Liver (tissue), 9 donors: ENCODE results near the gene KAZN. TPM values are rescaled to one million over a fixed set of nuclear protein-coding genes. Genes with fewer than 3 reads are reported as not detected.

Experiments used
- DNase-seq: peaks from one replicate; pipeline ENCODE4 v3.0.0-alpha.2; 2017; ENCODE audit warnings: low spot score
- H3K27ac ChIP-seq, 2 donors: one replicate each; pipeline ENCODE4 v1.7.0; 2013; ENCODE audit warnings: inconsistent platforms in 2 of 2, low read length in 2 of 2, control low read depth in 1 of 2, low read depth in 1 of 2, mild to moderate bottlenecking in 1 of 2
- H3K27me3 ChIP-seq, 4 donors: one replicate each; pipeline versions ENCODE4 v1.6.1 to v1.7.0; 2013; ENCODE audit warnings: low read length in 3 of 4, inconsistent platforms in 1 of 4, mild to moderate bottlenecking in 1 of 4, moderate library complexity in 1 of 4; ENCODE audit not compliant: control insufficient read depth in 4 of 4, insufficient read depth in 4 of 4
- H3K36me3 ChIP-seq, 4 donors: one replicate each; pipeline versions ENCODE4 v1.6.1 to v1.7.0; 2013; ENCODE audit warnings: low read length in 3 of 4, mild to moderate bottlenecking in 3 of 4, low read depth in 1 of 4, moderate library complexity in 1 of 4; ENCODE audit not compliant: control insufficient read depth in 4 of 4, insufficient read depth in 3 of 4
- H3K4me1 ChIP-seq, 4 donors: one replicate each; pipeline versions ENCODE4 v1.6.1 to v1.7.0; 2013; ENCODE audit warnings: low read length in 3 of 4, mild to moderate bottlenecking in 3 of 4, moderate library complexity in 1 of 4; ENCODE audit not compliant: control insufficient read depth in 4 of 4, insufficient read depth in 4 of 4
- H3K4me3 ChIP-seq, 3 donors: one replicate each; pipeline versions ENCODE4 v1.6.1 to v1.7.0; 2013; ENCODE audit warnings: low read length in 3 of 3, control low read depth in 1 of 3, low read depth in 1 of 3, mild to moderate bottlenecking in 1 of 3
- H3K9ac ChIP-seq, 2 donors: one replicate each; pipeline ENCODE4 v1.7.0; 2013; ENCODE audit warnings: low read length in 2 of 2, mild to moderate bottlenecking in 2 of 2, moderate library complexity in 2 of 2, control low read depth in 1 of 2, low read depth in 1 of 2
- H3K9me3 ChIP-seq, 4 donors: one replicate each; pipeline versions ENCODE4 v1.6.1 to v1.7.0; 2013; ENCODE audit warnings: low read length in 3 of 4; ENCODE audit not compliant: control insufficient read depth in 4 of 4
- EGR1 ChIP-seq, 2 donors: IDR thresholded peaks; 2 replicates each; pipeline ENCODE4 v1.6.1; 2016 to 2018; ENCODE audit warnings: antibody characterized with exemption in 2 of 2, low read depth in 2 of 2
- FOXA1 ChIP-seq: IDR thresholded peaks from 2 replicates; pipeline ENCODE4 v1.6.1; 2016; ENCODE audit warnings: antibody characterized with exemption
- FOXA2 ChIP-seq: IDR thresholded peaks from 2 replicates; pipeline ENCODE4 v1.6.1; 2016; ENCODE audit warnings: antibody characterized with exemption
- GABPA ChIP-seq, 2 donors: IDR thresholded peaks in 1 of 2; conservative IDR thresholded peaks in 1 of 2; 2 replicates each; pipeline ENCODE4 v1.6.1; 2016; ENCODE audit warnings: antibody characterized with exemption in 2 of 2, mild to moderate bottlenecking in 1 of 2, moderate library complexity in 1 of 2
- HNF4A ChIP-seq, 2 donors: conservative IDR thresholded peaks; 2 replicates each; pipeline ENCODE4 v1.6.1; 2016; ENCODE audit warnings: antibody characterized with exemption in 2 of 2, mild to moderate bottlenecking in 2 of 2
- HNF4G ChIP-seq: IDR thresholded peaks from 2 replicates; pipeline ENCODE4 v1.6.1; 2016; ENCODE audit warnings: antibody characterized with exemption
- JUND ChIP-seq, 2 donors: IDR thresholded peaks; 2 replicates each; pipeline ENCODE4 v1.6.1; 2016; ENCODE audit warnings: antibody characterized with exemption in 2 of 2
- NR2F2 ChIP-seq: IDR thresholded peaks from 2 replicates; pipeline ENCODE4 v1.6.1; 2016; ENCODE audit warnings: antibody characterized with exemption
- RAD21 ChIP-seq, 2 donors: IDR thresholded peaks; 2 replicates each; pipeline ENCODE4 v1.6.1; 2016; ENCODE audit warnings: antibody characterized with exemption in 2 of 2, mild to moderate bottlenecking in 2 of 2
- RXRA ChIP-seq, 2 donors: IDR thresholded peaks; 2 replicates each; pipeline ENCODE4 v1.6.1; 2017 to 2018; ENCODE audit warnings: antibody characterized with exemption in 2 of 2, mild to moderate bottlenecking in 1 of 2
- SP1 ChIP-seq: IDR thresholded peaks from 2 replicates; pipeline ENCODE4 v1.6.1; 2018; ENCODE audit warnings: antibody characterized with exemption, mild to moderate bottlenecking
- TAF1 ChIP-seq: conservative IDR thresholded peaks from 2 replicates; pipeline ENCODE4 v1.6.1; 2016; ENCODE audit warnings: antibody characterized with exemption, mild to moderate bottlenecking
- YY1 ChIP-seq: IDR thresholded peaks from 2 replicates; pipeline ENCODE4 v1.6.1; 2016; ENCODE audit warnings: antibody characterized with exemption, mild to moderate bottlenecking
- WGBS: extraction: QIAGEN DNeasy Blood & Tissue Kit; methylation state at CpG from one replicate; pipeline ENCODE4 v1.1.7; 2013; 5-methylcytosine and 5-hydroxymethylcytosine counted together
- polyA plus RNA-seq, 2 donors: library from polyadenylated mRNA; stranded (reverse) in 1 of 2; unstranded in 1 of 2; fragments of 200-250 nt in 1 of 2; fragments of >200 nt in 1 of 2; fragmentation: Nextera tagmentation in 1 of 2; extraction: Ambion mirVana in 1 of 2; gene quantifications; one replicate each; pipeline versions ENCODE4 v1.2.1 to v1.2.3, GENCODE V29; 2013 to 2015
- total RNA-seq, 2 donors: library from RNA; depleted of rRNA; stranded (reverse); fragments of >200 nt; gene quantifications; one replicate each; pipeline ENCODE4 v1.2.3, GENCODE V29; 2014
- TF ChIP-seq, protein P1 (sequence below): IDR thresholded peaks from 2 replicates; pipeline ENCODE4 v1.6.1; 2016; ENCODE audit warnings: antibody characterized with exemption
- TF ChIP-seq, protein P2 (sequence below): IDR thresholded peaks from 2 replicates; pipeline ENCODE4 v1.6.1; 2016; ENCODE audit warnings: antibody characterized with exemption
- TF ChIP-seq, protein P3 (sequence below): IDR thresholded peaks from 2 replicates; pipeline ENCODE4 v1.6.1; 2016; ENCODE audit warnings: antibody characterized with exemption
- TF ChIP-seq, protein P4 (sequence below): fragments of 150-350 bp; IDR thresholded peaks from 2 replicates; pipeline ENCODE4 v1.5.1; 2017; ENCODE audit warnings: improper control_type of control experiment, low read depth, low read length; ENCODE audit not compliant: missing input control
- TF ChIP-seq, protein P5 (sequence below): IDR thresholded peaks from 2 replicates; pipeline ENCODE4 v1.6.1; 2016; ENCODE audit warnings: antibody characterized with exemption, mild to moderate bottlenecking
- donor health status: healthy.
- donor health status: healthy.
- donor health status: healthy.
- donor health status: healthy.
- donor health status: healthy.

KAZN gene
- total and polyA plus RNA-seq, 4 donors: 1.9 to 6.9 (median 2.4) TPM

DNA sequence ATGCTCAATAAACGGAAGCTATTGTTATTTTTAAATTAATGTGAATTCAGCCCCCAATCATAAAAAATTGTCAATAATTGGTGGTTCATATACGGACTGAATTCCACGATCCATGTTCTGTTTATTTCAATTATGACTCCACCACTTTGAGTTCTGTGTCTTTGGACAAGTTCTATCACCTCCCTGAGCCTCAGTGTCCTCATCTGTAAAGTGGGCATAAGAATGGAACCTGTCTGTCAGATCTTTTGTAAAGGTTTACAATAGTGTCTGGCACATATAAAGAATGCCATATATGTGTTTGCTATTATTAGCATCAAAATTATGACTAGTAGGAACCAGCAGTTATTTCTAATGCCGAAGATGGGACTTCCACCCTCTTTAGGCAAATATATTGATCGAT lies 183.3 kb downstream of the KAZN start:
- H3K27me3 ChIP-seq: no peaks in the 10 kb centered on the region
- WGBS: 90% methylated on average over 5 of the region's 5 CpGs
- TF ChIP-seq RAD21 (IDR thresholded peaks at IDR 0.05) (no peak), RXRA (IDR thresholded peaks at IDR 0.05) (no peak), JUND (IDR thresholded peaks at IDR 0.05) (no peak), FOXA1 (no peak), TAF1 (no peak), EGR1 (IDR thresholded peaks at IDR 0.05; ENCODE audit: low read depth in 2 of 2) (no peak), GABPA (IDR thresholded peaks at IDR 0.05 in 1 of 2, conservative IDR thresholded peaks at IDR 0.05 in 1 of 2) (no peak), HNF4A (conservative IDR thresholded peaks at IDR 0.05) (no peak), HNF4G (no peak), NR2F2 (no peak), YY1 (no peak), SP1 (no peak), FOXA2 (no peak)
- TF ChIP-seq, protein P1, sequence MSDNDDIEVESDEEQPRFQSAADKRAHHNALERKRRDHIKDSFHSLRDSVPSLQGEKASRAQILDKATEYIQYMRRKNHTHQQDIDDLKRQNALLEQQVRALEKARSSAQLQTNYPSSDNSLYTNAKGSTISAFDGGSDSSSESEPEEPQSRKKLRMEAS: no peak
- TF ChIP-seq, protein P2, sequence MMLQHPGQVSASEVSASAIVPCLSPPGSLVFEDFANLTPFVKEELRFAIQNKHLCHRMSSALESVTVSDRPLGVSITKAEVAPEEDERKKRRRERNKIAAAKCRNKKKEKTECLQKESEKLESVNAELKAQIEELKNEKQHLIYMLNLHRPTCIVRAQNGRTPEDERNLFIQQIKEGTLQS: no peak
- TF ChIP-seq, protein P3, sequence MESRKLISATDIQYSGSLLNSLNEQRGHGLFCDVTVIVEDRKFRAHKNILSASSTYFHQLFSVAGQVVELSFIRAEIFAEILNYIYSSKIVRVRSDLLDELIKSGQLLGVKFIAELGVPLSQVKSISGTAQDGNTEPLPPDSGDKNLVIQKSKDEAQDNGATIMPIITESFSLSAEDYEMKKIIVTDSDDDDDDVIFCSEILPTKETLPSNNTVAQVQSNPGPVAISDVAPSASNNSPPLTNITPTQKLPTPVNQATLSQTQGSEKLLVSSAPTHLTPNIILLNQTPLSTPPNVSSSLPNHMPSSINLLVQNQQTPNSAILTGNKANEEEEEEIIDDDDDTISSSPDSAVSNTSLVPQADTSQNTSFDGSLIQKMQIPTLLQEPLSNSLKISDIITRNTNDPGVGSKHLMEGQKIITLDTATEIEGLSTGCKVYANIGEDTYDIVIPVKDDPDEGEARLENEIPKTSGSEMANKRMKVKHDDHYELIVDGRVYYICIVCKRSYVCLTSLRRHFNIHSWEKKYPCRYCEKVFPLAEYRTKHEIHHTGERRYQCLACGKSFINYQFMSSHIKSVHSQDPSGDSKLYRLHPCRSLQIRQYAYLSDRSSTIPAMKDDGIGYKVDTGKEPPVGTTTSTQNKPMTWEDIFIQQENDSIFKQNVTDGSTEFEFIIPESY: no peak
- TF ChIP-seq, protein P4, sequence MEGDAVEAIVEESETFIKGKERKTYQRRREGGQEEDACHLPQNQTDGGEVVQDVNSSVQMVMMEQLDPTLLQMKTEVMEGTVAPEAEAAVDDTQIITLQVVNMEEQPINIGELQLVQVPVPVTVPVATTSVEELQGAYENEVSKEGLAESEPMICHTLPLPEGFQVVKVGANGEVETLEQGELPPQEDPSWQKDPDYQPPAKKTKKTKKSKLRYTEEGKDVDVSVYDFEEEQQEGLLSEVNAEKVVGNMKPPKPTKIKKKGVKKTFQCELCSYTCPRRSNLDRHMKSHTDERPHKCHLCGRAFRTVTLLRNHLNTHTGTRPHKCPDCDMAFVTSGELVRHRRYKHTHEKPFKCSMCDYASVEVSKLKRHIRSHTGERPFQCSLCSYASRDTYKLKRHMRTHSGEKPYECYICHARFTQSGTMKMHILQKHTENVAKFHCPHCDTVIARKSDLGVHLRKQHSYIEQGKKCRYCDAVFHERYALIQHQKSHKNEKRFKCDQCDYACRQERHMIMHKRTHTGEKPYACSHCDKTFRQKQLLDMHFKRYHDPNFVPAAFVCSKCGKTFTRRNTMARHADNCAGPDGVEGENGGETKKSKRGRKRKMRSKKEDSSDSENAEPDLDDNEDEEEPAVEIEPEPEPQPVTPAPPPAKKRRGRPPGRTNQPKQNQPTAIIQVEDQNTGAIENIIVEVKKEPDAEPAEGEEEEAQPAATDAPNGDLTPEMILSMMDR: no peak
- TF ChIP-seq, protein P5, sequence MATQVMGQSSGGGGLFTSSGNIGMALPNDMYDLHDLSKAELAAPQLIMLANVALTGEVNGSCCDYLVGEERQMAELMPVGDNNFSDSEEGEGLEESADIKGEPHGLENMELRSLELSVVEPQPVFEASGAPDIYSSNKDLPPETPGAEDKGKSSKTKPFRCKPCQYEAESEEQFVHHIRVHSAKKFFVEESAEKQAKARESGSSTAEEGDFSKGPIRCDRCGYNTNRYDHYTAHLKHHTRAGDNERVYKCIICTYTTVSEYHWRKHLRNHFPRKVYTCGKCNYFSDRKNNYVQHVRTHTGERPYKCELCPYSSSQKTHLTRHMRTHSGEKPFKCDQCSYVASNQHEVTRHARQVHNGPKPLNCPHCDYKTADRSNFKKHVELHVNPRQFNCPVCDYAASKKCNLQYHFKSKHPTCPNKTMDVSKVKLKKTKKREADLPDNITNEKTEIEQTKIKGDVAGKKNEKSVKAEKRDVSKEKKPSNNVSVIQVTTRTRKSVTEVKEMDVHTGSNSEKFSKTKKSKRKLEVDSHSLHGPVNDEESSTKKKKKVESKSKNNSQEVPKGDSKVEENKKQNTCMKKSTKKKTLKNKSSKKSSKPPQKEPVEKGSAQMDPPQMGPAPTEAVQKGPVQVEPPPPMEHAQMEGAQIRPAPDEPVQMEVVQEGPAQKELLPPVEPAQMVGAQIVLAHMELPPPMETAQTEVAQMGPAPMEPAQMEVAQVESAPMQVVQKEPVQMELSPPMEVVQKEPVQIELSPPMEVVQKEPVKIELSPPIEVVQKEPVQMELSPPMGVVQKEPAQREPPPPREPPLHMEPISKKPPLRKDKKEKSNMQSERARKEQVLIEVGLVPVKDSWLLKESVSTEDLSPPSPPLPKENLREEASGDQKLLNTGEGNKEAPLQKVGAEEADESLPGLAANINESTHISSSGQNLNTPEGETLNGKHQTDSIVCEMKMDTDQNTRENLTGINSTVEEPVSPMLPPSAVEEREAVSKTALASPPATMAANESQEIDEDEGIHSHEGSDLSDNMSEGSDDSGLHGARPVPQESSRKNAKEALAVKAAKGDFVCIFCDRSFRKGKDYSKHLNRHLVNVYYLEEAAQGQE: no peak
- no peak overlapping the region for H3K9ac ChIP-seq
- no peak overlapping the region for H3K27ac ChIP-seq
- no peak overlapping the region for H3K4me3 ChIP-seq
- H3K9me3 ChIP-seq: no peaks in the 10 kb centered on the region
- DNase-seq: no peak
- H3K36me3 ChIP-seq: no peaks in the 10 kb centered on the region
- H3K4me1 ChIP-seq: no peaks in the 10 kb centered on the region
